ENCODE data around the gene PLEKHG2.

The PLEKHG2 gene

GRCh38 chr19:39467941-39468340, 55.5 kb downstream of the PLEKHG2 start:
- Histone ChIP-seq H3K9ac (ENCODE audit: low read length) (no peak overlapping the region), H3K4me3 (ENCODE audit: low read length) (no peak overlapping the region), H3K27me3 (ENCODE audit: low read depth, low read length) (no peaks in the 10 kb centered on the region), H3K4me2 (ENCODE audit: low read length) (no peak overlapping the region), H3K4me1 (ENCODE audit: low read length) (no peaks in the 10 kb centered on the region), H3K79me2 (ENCODE audit: low read length) (0 out of 2 replicates have a peak, but pooled peaks cover 9% of the 10 kb centered on the region), H2AFZ (ENCODE audit: low read depth, low read length) (no peak overlapping the region), H3K9me3 (ENCODE audit: insufficient read depth, low read length) (no peaks in the 10 kb centered on the region), H3K27ac (ENCODE audit: low read length) (no peak overlapping the region), H3K36me3 (replicated peaks; ENCODE audit: low read depth, low read length) (peaks cover 76% of the 10 kb centered on the region), H4K20me1 (ENCODE audit: insufficient read depth, low read length) (0 out of 2 replicates have a peak, but pooled peaks cover 6% of the 10 kb centered on the region)
- no peak for TF ChIP-seq EZH2phosphoT487 (IDR thresholded peaks at IDR 0.05; ENCODE audit: low read depth)
- TF ChIP-seq CTCF (IDR thresholded peaks at IDR 0.05; ENCODE audit: low read depth, low read length): no peak

- no peaks in the 10 kb centered on the region for H3K27me3 ChIP-seq (ENCODE audit: low read depth, low read length)
- no peak overlapping the region for H3K9ac ChIP-seq (ENCODE audit: low read length)
- 0 out of 2 replicates have a peak, but pooled peaks cover 6% of the 10 kb centered on the region for H4K20me1 ChIP-seq (ENCODE audit: insufficient read depth, low read length)
Measured at GRCh38 chr19:39469036-39469435, 56.6 kb downstream of the PLEKHG2 start.

GRCh38 chr19:39469567-39469966, 57.1 kb downstream of the PLEKHG2 start:
- Histone ChIP-seq H3K79me2 (ENCODE audit: low read length) (0 out of 2 replicates have a peak, but pooled peaks cover 6% of the 10 kb centered on the region), H3K27ac (ENCODE audit: low read length) (no peak overlapping the region), H3K9me3 (ENCODE audit: insufficient read depth, low read length) (no peaks in the 10 kb centered on the region), H3K4me2 (ENCODE audit: low read length) (no peak overlapping the region), H3K4me3 (ENCODE audit: low read length) (no peak overlapping the region), H3K27me3 (ENCODE audit: low read depth, low read length) (no peaks in the 10 kb centered on the region), H3K36me3 (replicated peaks; ENCODE audit: low read depth, low read length) (peaks cover 84% of the 10 kb centered on the region), H2AFZ (ENCODE audit: low read depth, low read length) (no peak overlapping the region), H3K9ac (ENCODE audit: low read length) (no peak overlapping the region), H3K4me1 (ENCODE audit: low read length) (no peaks in the 10 kb centered on the region), H4K20me1 (ENCODE audit: insufficient read depth, low read length) (0 out of 2 replicates have a peak, but pooled peaks cover 5% of the 10 kb centered on the region)
- TF ChIP-seq EZH2phosphoT487 (IDR thresholded peaks at IDR 0.05; ENCODE audit: low read depth) (no peak), CTCF (IDR thresholded peaks at IDR 0.05; ENCODE audit: low read depth, low read length) (no peak)

More at GRCh38 chr19:39469036-39469435, 56.6 kb downstream of the PLEKHG2 start:
- Histone ChIP-seq H3K27ac (ENCODE audit: low read length) (no peak overlapping the region), H3K4me2 (ENCODE audit: low read length) (no peak overlapping the region), H3K4me3 (ENCODE audit: low read length) (no peak overlapping the region), H3K9me3 (ENCODE audit: insufficient read depth, low read length) (no peaks in the 10 kb centered on the region), H3K79me2 (ENCODE audit: low read length) (0 out of 2 replicates have a peak, but pooled peaks cover 4% of the 10 kb centered on the region), H3K36me3 (replicated peaks; ENCODE audit: low read depth, low read length) (peaks cover 80% of the 10 kb centered on the region), H2AFZ (ENCODE audit: low read depth, low read length) (no peak overlapping the region), H3K4me1 (ENCODE audit: low read length) (no peaks in the 10 kb centered on the region)
- no peak for TF ChIP-seq CTCF (IDR thresholded peaks at IDR 0.05; ENCODE audit: low read depth, low read length)
- no peak for TF ChIP-seq EZH2phosphoT487 (IDR thresholded peaks at IDR 0.05; ENCODE audit: low read depth)

- Histone ChIP-seq H4K20me1 (ENCODE audit: insufficient read depth, low read length) (no peaks in the 10 kb centered on the region), H3K4me3 (ENCODE audit: low read length) (no peak overlapping the region), H3K27me3 (ENCODE audit: low read depth, low read length) (no peaks in the 10 kb centered on the region), H3K27ac (ENCODE audit: low read length) (no peak overlapping the region), H3K36me3 (replicated peaks; ENCODE audit: low read depth, low read length) (peaks cover 82% of the 10 kb centered on the region), H3K4me2 (ENCODE audit: low read length) (no peak overlapping the region), H2AFZ (ENCODE audit: low read depth, low read length) (no peak overlapping the region), H3K9ac (ENCODE audit: low read length) (no peak overlapping the region), H3K79me2 (ENCODE audit: low read length) (0 out of 2 replicates have a peak, but pooled peaks cover 5% of the 10 kb centered on the region), H3K9me3 (ENCODE audit: insufficient read depth, low read length) (no peaks in the 10 kb centered on the region), H3K4me1 (ENCODE audit: low read length) (no peaks in the 10 kb centered on the region)
- TF ChIP-seq EZH2phosphoT487 (IDR thresholded peaks at IDR 0.05; ENCODE audit: low read depth): no peak
- no peak for TF ChIP-seq CTCF (IDR thresholded peaks at IDR 0.05; ENCODE audit: low read depth, low read length)
Measured at GRCh38 chr19:39470724-39471339, 58.4 kb downstream of the PLEKHG2 start.

Data from OCI-LY3 (cell line).